Right ventricle myocardium inferior (tissue), 1 donor: ENCODE measurements around the gene MAP3K2. TPM values are rescaled to one million over a fixed set of nuclear protein-coding genes. Genes with fewer than 3 reads are reported as not detected.
"Not testable (repeated sequence)": the region's sequence is repeated elsewhere in the genome, so short reads cannot be mapped to it uniquely, and the experiment has no call there.

Experiments used
- ATAC-seq: fragments of 200-7000 bp; cut with Tn5 transposase; one replicate; pipeline ENCODE4 v1.9.1; 2020; ENCODE audit warnings: mild to moderate bottlenecking, moderate library complexity
- DNase-seq: peaks from one replicate; pipeline ENCODE4 v3.0.0; 2021; ENCODE audit errors: missing footprints
- intact Hi-C: fragments of 100-400 bp; cut with DNase I; formaldehyde crosslinking; loops from one replicate; pipeline ENCODE4 v1.11.0; 2022
- total RNA-seq: library from RNA; stranded (reverse); fragmentation: NEBNext Ultra II Directional; extraction: Animal tissue kit (Norgen Biotek cat#: 25700); gene quantifications from one replicate; pipeline ENCODE4 v1.2.1, GENCODE V29; 2021
- donor health status: DM: no; HTN: yes; CAD: no; lungs with severe emphysema.

MAP3K2 gene
- total RNA-seq, 1 donor from 2014 or later, result 23.4 TPM

GRCh38 chr2:127361929-127362885 lies 25.6 kb downstream of the MAP3K2 start:
- intact Hi-C loops, result no loop called here
- ATAC-seq, result no peak
- no peak for DNase-seq

GRCh38 chr2:127360242-127360641 lies 27.5 kb downstream of the MAP3K2 start:
- ATAC-seq (no peak), DNase-seq (no peak)
- intact Hi-C loops, result no loop called here

- DNase-seq, result no peak
- intact Hi-C loops, result no loop called here
- no peak for ATAC-seq
These were observed 28.3 kb downstream of the MAP3K2 start for GRCh38 chr2:127359520-127359919.

- intact Hi-C loops, result no loop called here
- no peak for DNase-seq
- no peak for ATAC-seq
These were observed 28.8 kb downstream of the MAP3K2 start for GRCh38 chr2:127358971-127359370.

GRCh38 chr2:127358044-127358443 lies 29.7 kb downstream of the MAP3K2 start:
- intact Hi-C loops, result no loop called here
- no peak for DNase-seq

GRCh38 chr2:127357591-127357990 lies 30.2 kb downstream of the MAP3K2 start:
- ATAC-seq (no peak), DNase-seq (no peak)
- intact Hi-C loops, result no loop called here

More at GRCh38 chr2:127358044-127358443, 29.7 kb downstream of the MAP3K2 start:
- ATAC-seq, result no peak

- ATAC-seq (no peak), DNase-seq (no peak)
- intact Hi-C loops, result no loop called here
These were observed 31.2 kb downstream of the MAP3K2 start for GRCh38 chr2:127356531-127356930.

- ATAC-seq, result no peak
- DNase-seq, result no peak
- intact Hi-C loops, result loop anchor here (2.0 kb wide), 1 partner anchor 31 kb away; the partner anchor contains the start of gene MAP3K2
These were observed 32.3 kb downstream of the MAP3K2 start for GRCh38 chr2:127355407-127356008.

- not testable (repeated sequence) for DNase-seq, ATAC-seq
- intact Hi-C loops, result loop anchor here (2.0 kb wide), 1 partner anchor 33 kb away; the partner anchor contains the start of gene MAP3K2
These were observed 33.7 kb downstream of the MAP3K2 start for GRCh38 chr2:127353873-127354676.

GRCh38 chr2:127353223-127353622 lies 34.6 kb downstream of the MAP3K2 start:
- ATAC-seq, DNase-seq, intact Hi-C loops: not testable (repeated sequence)

GRCh38 chr2:127351603-127352002 lies 36.2 kb downstream of the MAP3K2 start:
- intact Hi-C loops, result no loop called here
- ATAC-seq, result no peak
- no peak for DNase-seq

- ATAC-seq (no peak), DNase-seq (no peak)
- intact Hi-C loops, result no loop called here
These were observed 39.3 kb downstream of the MAP3K2 start for GRCh38 chr2:127348426-127349000.

GRCh38 chr2:127347734-127348392 lies 39.9 kb downstream of the MAP3K2 start:
- intact Hi-C loops, result no loop called here
- DNase-seq, result no peak
- ATAC-seq, result no peak

- DNase-seq, result no peak
- intact Hi-C loops, result no loop called here
- ATAC-seq, result no peak
These were observed 40.8 kb downstream of the MAP3K2 start for GRCh38 chr2:127347015-127347414.

GRCh38 chr2:127343277-127343676 lies 44.5 kb downstream of the MAP3K2 start:
- no peak for ATAC-seq
- DNase-seq, result no peak
- intact Hi-C loops, result no loop called here

GRCh38 chr2:127342101-127342500 lies 45.7 kb downstream of the MAP3K2 start:
- ATAC-seq (no peak), DNase-seq (no peak)
- intact Hi-C loops, result no loop called here

- no peak for DNase-seq
- ATAC-seq, result no peak
- intact Hi-C loops, result no loop called here
These were observed 55.4 kb downstream of the MAP3K2 start for GRCh38 chr2:127332335-127332734.

- no peak for ATAC-seq
- intact Hi-C loops, result no loop called here
- DNase-seq, result no peak
These were observed 57.0 kb downstream of the MAP3K2 start for GRCh38 chr2:127330753-127331152.
